ENCODE data around the gene GALC.

The GALC gene

GRCh38 chr14:87952307-87953094 is 40.5 kb downstream of the GALC start:
- DNase-seq: no peak

- no peak for DNase-seq
Observed at GRCh38 chr14:87944987-87945604, 47.9 kb downstream of the GALC start.

GRCh38 chr14:87940894-87941293 is 52.1 kb downstream of the GALC start:
- no peak for DNase-seq

- no peak for DNase-seq
Observed at GRCh38 chr14:87940382-87940781, 52.6 kb downstream of the GALC start.

GRCh38 chr14:87935886-87936285 is 57.1 kb downstream of the GALC start:
- DNase-seq: no peak

- no peak for DNase-seq
Observed at GRCh38 chr14:87935081-87935828, 57.7 kb downstream of the GALC start.

- no peak for DNase-seq
Observed at GRCh38 chr14:87934185-87934584, 58.8 kb downstream of the GALC start.

- no peak for DNase-seq
Observed at GRCh38 chr14:87916886-87917275, 76.1 kb downstream of the GALC start.

- DNase-seq: no peak
Observed at GRCh38 chr14:87916103-87916885, 76.7 kb downstream of the GALC start.

GRCh38 chr14:87908550-87908949 is 84.4 kb downstream of the GALC start:
- no peak for DNase-seq

- no peak for DNase-seq
Observed at GRCh38 chr14:87901652-87902051, 91.3 kb downstream of the GALC start.

GRCh38 chr14:87901236-87901635 is 91.7 kb downstream of the GALC start:
- DNase-seq: no peak

GRCh38 chr14:87899228-87899627 is 93.8 kb downstream of the GALC start:
- no peak for DNase-seq

GRCh38 chr14:87898301-87898700 is 94.7 kb downstream of the GALC start:
- DNase-seq: no peak

- DNase-seq: no peak
Observed at GRCh38 chr14:87896393-87897380, 96.3 kb downstream of the GALC start.

- no peak for DNase-seq
Observed at GRCh38 chr14:87894920-87895319, 98.1 kb downstream of the GALC start.

GRCh38 chr14:87892763-87893162 is 100.2 kb downstream of the GALC start:
- DNase-seq: no peak

- DNase-seq: no peak
Observed at GRCh38 chr14:87888136-87888999, 104.6 kb downstream of the GALC start.

- no peak for DNase-seq
Observed at GRCh38 chr14:87883750-87884149, 109.2 kb downstream of the GALC start.

All from right forelimb (tissue), 1 donor.